T-helper 17 cell (primary cell): ENCODE results near the gene VMP1. TPM values are rescaled to one million over a fixed set of nuclear protein-coding genes. Genes with fewer than 3 reads are reported as not detected.
"Not testable (repeated sequence)": the region's sequence is repeated elsewhere in the genome, so short reads cannot be mapped to it uniquely, and the experiment has no call there.

Experiments used
- ATAC-seq: fragments of 150-1000 bp; cut with Tn5 transposase; 2 replicates; pipeline ENCODE4 v1.10.0; 2021; ENCODE audit warnings: mild to moderate bottlenecking, moderate library complexity
- DNase-seq, 3 donors: peaks; one replicate each; pipeline versions ENCODE4 v3.0.0 to v3.0.0-alpha.2; 2020 to 2021
- H3K9me3 ChIP-seq: one replicate; pipeline ENCODE4 v1.7.0; 2013; ENCODE audit warnings: low read length, mild to moderate bottlenecking; ENCODE audit not compliant: control insufficient read depth, poor library complexity, severe bottlenecking
- H3K27ac Mint-ChIP-seq: one replicate; pipeline ENCODE4 v1.8.0; 2022; ENCODE audit warnings: mild to moderate bottlenecking, moderate library complexity, mixed read lengths
- H3K27me3 Mint-ChIP-seq: one replicate; pipeline ENCODE4 v1.8.0; 2022; ENCODE audit warnings: mixed read lengths
- H3K36me3 Mint-ChIP-seq: one replicate; pipeline ENCODE4 v1.8.0; 2022; ENCODE audit warnings: low read depth, mixed read lengths
- H3K4me1 Mint-ChIP-seq: one replicate; pipeline ENCODE4 v1.8.0; 2022; ENCODE audit warnings: mild to moderate bottlenecking, mixed read lengths
- H3K4me3 Mint-ChIP-seq: one replicate; pipeline ENCODE4 v1.8.0; 2022; ENCODE audit warnings: mild to moderate bottlenecking, moderate library complexity, mixed read lengths
- total RNA-seq, 4 donors: library from RNA in 2 of 4; stranded (reverse) in 2 of 4; gene quantifications; one replicate each; pipeline ENCODE4 v1.2.3 and lab custom pipeline; 2022 to 2026

The VMP1 gene
- total RNA-seq, 2 donors from 2014 or later, result 132 to 159 TPM

DNA sequence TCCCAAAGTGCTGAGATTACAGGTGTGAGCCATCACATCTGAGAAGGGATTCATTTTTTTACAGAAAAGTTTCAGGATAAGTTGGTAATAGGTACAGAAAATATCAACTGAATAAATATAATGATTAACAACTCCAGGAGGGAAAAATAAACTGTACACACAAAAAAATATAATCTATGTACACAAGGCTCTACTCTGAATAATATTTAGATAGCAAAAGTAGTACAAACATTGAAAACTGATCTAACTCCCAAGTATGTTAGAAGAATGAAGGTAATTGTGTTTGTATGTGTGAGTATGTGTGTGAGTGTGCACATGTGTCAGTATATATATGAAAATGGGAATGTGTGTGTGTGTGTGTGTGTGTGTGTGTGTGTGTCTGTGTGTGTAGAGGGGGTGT lies 164.9 kb downstream of the VMP1 start:
- H3K9me3 ChIP-seq, result no peaks in the 10 kb centered on the region

DNA sequence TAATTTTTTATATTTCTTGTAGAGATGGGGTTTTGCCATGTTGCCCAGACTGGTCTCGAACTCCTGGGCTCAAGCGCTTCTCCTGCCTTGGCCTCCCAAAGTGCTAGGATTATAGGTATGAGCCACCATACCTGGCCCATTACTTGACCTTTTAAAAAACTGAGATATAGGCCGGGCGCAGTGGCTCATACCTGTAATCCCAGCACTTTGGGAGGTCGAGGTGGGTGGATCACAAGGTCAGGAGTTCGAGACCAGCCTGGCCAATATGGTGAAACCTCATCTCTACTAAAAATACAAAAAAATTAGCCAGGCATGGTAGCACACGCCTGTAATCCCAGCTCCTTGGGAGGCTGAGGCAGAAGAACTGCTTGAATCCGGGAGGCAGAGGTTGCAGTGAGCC lies 166.0 kb downstream of the VMP1 start:
- H3K27ac Mint-ChIP-seq, H3K4me1 Mint-ChIP-seq, H3K4me3 Mint-ChIP-seq, H3K9me3 ChIP-seq, H3K27me3 Mint-ChIP-seq, DNase-seq, ATAC-seq, H3K36me3 Mint-ChIP-seq: not testable (repeated sequence)

More for the DNA sequence above, 164.9 kb downstream of the VMP1 start:
- H3K4me1 Mint-ChIP-seq, result peaks cover 4% of the 10 kb centered on the region
- H3K27me3 Mint-ChIP-seq, result no peaks in the 10 kb centered on the region
- ATAC-seq (no peak), DNase-seq (no peak)
- no peak overlapping the region for H3K27ac Mint-ChIP-seq
- no peaks in the 10 kb centered on the region for H3K36me3 Mint-ChIP-seq
- no peak overlapping the region for H3K4me3 Mint-ChIP-seq

DNA sequence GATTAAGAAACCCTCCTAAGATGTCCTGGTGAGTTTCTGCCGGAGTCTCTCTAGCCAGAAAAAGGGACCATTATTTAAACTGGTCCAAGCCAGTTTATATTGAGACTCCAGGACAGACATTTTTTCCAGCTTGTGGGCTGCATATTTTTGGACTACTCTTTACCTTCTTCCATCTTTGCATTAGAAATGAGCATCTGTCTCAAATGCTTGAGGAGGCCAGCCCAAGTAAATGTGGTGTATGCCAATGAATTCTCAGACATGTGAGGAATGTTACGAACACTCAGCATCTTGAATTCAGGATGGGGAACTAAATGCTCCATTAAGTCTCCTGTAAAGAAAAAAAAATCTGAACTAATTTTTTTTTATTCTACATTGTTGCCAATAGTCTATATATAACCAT lies 166.9 kb downstream of the VMP1 start:
- Mint-ChIP-seq H3K27ac (no peak overlapping the region), H3K27me3 (no peaks in the 10 kb centered on the region), H3K4me1 (peaks cover 2% of the 10 kb centered on the region), H3K36me3 (no peaks in the 10 kb centered on the region), H3K4me3 (no peak overlapping the region)
- H3K9me3 ChIP-seq, result no peaks in the 10 kb centered on the region
- DNase-seq, result no peak
- no peak for ATAC-seq

DNA sequence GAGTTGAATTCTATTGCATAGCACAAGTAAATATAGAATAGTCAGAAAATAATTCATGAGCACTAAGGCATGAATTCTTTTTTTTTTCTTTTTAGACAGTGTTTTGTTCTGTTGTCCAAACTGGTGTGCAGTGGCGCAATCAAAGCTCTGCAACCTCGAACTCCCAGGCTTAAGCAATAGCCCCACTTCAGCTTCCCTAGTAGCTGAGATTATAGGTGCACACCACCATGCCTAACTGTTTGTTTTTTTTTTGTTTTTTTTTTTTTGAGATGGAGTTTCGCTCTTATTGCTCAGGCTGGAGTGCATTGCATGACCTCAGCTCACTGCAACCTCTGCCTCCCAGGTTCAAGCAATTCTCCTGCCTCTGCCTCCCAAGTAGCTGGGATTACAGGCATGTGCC lies 168.7 kb downstream of the VMP1 start:
- Mint-ChIP-seq H3K27ac (no peak overlapping the region), H3K36me3 (no peaks in the 10 kb centered on the region), H3K4me1 (peaks cover 4% of the 10 kb centered on the region), H3K27me3 (no peaks in the 10 kb centered on the region), H3K4me3 (no peak overlapping the region)
- no peak for ATAC-seq
- H3K9me3 ChIP-seq, result no peaks in the 10 kb centered on the region
- no peak for DNase-seq

DNA sequence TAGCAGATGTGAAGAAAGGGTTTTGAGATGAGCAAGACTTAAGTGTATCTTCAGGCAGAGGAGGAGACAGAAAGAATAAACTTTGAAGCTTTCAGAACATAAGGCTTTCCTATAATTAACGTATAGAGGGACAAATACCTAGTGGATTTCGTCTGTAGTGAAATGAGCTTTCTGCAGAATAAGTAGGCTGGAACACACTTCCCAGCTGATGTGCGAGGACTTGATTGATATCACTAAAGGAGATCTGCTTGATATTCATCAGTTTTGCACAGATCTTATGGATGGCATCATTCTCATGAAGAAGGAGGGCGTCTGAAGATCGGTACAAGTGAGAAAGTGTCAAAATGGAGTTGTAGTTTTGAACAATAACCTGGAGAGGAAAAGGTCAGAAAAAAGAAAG lies 170.5 kb downstream of the VMP1 start:
- no peaks in the 10 kb centered on the region for H3K9me3 ChIP-seq
- H3K4me3 Mint-ChIP-seq, result no peak overlapping the region
- DNase-seq (no peak), ATAC-seq (no peak)
- peaks cover 4% of the 10 kb centered on the region for H3K4me1 Mint-ChIP-seq
- no peaks in the 10 kb centered on the region for H3K36me3 Mint-ChIP-seq
- no peaks in the 10 kb centered on the region for H3K27me3 Mint-ChIP-seq
- H3K27ac Mint-ChIP-seq, result no peak overlapping the region

DNA sequence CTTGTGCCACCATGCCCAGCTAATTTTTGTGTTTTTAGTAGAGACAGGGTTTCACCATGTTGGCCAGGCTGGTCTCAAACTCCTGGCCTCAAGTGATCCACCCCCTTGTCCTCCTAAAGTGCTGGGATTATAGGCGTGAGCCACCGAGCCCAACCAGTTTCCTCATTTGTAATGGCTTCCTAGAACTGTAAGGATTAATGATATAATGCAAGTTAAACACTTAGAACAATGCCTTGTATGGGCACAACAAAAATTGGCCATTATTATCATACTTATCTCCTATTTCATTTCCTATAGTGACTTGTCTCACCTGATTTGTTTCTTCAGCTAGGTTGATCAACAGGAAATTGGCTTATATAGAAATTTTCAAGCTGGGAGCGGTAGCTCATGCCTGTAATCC lies 171.2 kb downstream of the VMP1 start:
- Mint-ChIP-seq H3K4me1 (peaks cover 4% of the 10 kb centered on the region), H3K27ac (no peak overlapping the region), H3K4me3 (no peak overlapping the region), H3K27me3 (no peaks in the 10 kb centered on the region), H3K36me3 (no peaks in the 10 kb centered on the region)
- H3K9me3 ChIP-seq, result no peaks in the 10 kb centered on the region
- ATAC-seq (no peak), DNase-seq (no peak)

DNA sequence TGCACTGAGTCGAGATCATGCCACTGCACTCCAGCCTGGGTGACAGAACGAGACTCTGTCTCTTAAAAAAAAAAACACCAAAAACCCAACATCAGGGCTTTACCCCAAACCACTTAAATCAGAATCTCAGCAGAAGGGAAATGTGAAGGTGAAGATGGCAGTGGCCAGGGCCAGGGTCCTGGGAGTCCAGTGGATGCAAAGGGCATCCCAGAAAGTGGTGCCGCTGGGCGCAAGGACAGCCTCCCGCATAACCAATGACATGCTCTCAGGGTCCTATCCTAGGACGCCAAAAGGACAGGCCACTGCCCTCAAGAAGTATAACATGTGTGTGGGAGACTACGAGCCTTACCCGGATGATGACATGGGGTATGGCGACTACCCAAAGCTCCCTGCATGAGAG lies 177.4 kb downstream of the VMP1 start:
- no peak for DNase-seq
- peaks cover 5% of the 10 kb centered on the region for H3K36me3 Mint-ChIP-seq

DNA sequence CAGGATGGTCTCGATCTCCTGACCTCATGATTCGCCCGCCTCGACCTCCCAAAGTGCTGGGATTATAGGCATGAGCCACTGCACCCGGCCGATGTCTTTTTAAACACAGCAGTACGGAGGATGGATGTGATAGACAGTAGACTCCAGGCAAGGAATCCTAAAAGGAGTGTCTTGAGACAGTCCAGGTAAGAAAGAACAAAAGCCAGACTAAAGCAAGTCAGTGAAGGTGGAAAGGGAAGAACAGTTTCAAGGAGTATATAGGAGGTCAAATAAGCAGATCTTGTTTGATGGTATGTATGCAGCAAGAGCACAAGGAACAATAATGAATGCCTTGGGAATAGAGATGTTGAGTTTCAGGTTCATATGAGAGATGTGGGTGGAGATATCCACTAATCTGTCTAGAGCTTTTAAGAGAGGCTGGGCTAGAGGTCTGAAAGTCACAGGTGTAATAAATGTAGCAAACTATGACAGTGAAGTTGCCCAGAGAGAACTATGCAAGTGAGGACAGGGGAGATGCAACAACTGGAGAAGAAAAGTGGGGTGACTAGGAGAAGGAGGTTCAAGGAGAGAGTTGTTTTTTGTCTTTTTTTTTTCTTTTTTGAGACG lies 180.8 kb downstream of the VMP1 start:
- Mint-ChIP-seq H3K27me3 (no peaks in the 10 kb centered on the region), H3K4me3 (peak overlapping the region; percentile 68), H3K27ac (peak overlapping the region; percentile 77), H3K4me1 (peaks cover 28% of the 10 kb centered on the region), H3K36me3 (peaks cover 12% of the 10 kb centered on the region)
- no peak for ATAC-seq
- H3K9me3 ChIP-seq, result no peaks in the 10 kb centered on the region
- DNase-seq, result no peak

More for the DNA sequence above, 177.4 kb downstream of the VMP1 start:
- H3K4me1 Mint-ChIP-seq, result peaks cover 13% of the 10 kb centered on the region
- no peaks in the 10 kb centered on the region for H3K9me3 ChIP-seq
- H3K4me3 Mint-ChIP-seq, result no peak overlapping the region
- H3K27me3 Mint-ChIP-seq, result no peaks in the 10 kb centered on the region
- ATAC-seq, result no peak
- H3K27ac Mint-ChIP-seq, result no peak overlapping the region

DNA sequence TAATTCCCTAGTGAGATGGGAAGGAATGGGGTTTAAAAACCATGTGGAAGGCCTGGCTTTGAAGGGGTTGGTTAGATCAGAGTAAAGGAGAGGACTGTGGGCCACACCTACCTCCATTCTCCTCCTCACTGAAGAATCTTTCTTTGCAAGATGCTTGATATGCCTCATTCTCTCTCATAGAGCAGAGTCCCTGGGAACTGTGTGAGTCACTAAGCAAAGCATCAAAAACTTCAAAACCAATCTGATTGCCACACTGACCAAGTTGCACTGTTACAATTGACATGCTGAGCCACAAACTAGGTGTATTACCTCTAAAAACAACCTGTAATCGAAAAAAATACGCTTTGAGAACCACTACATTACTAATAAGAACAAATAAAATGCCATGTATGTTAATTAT lies 183.3 kb downstream of the VMP1 start:
- Mint-ChIP-seq H3K36me3 (peaks cover 12% of the 10 kb centered on the region), H3K27ac (peak overlapping the region; percentile 54), H3K4me3 (peak overlapping the region; percentile 64), H3K4me1 (peaks cover 37% of the 10 kb centered on the region), H3K27me3 (no peaks in the 10 kb centered on the region)
- no peaks in the 10 kb centered on the region for H3K9me3 ChIP-seq
- DNase-seq (no peak), ATAC-seq (no peak)

Other genes starting within 250 kb of the VMP1 start
- 10 to 100 TPM; 40.6 to 47.3 TPM for gene DHX40, start 142.0 kb upstream of the VMP1 start, total RNA-seq
- 10 to 100 TPM; 87.7 to 89.3 TPM for gene CLTC, start 87.8 kb upstream of the VMP1 start, total RNA-seq
- gene PTRH2, start 224 bp upstream of the VMP1 start, total RNA-seq, result 1 to 10 TPM; 6.9 to 9.0 TPM
- gene TUBD1, start 185.3 kb downstream of the VMP1 start, total RNA-seq, result 1 to 10 TPM; 6.3 to 8.6 TPM
- gene RPS6KB1, start 185.5 kb downstream of the VMP1 start, total RNA-seq, result 100 to 1,000 TPM in 1 of 2 donors, 10 to 100 TPM in 1; 86.6 to 105 TPM